ENCODE data around the gene EIF4G3.
A peak's percentile ranks its signal among the peaks of the same experiment; 100 is the strongest.
"Not testable (repeated sequence)": the region's sequence is repeated elsewhere in the genome, so short reads cannot be mapped to it uniquely, and the experiment has no call there.

The EIF4G3 gene

GRCh38 chr1:21184276-21184675, 7.6 kb upstream of the EIF4G3 start:
- H3K27ac ChIP-seq (ENCODE audit: low read depth, low read length) = no peak overlapping the region
- H3K27me3 ChIP-seq (ENCODE audit: low read length) = no peaks in the 10 kb centered on the region
- no peak overlapping the region for H3K4me2 ChIP-seq (ENCODE audit: low read depth, low read length, poor library complexity, severe bottlenecking)
- H4K20me1 ChIP-seq (ENCODE audit: low read depth, low read length) = no peaks in the 10 kb centered on the region
- TF ChIP-seq CTCF (IDR thresholded peaks at IDR 0.05; ENCODE audit: insufficient read depth, low read length, poor library complexity, severe bottlenecking) (no peak), EZH2phosphoT487 (conservative IDR thresholded peaks at IDR 0.05; ENCODE audit: low read length) (no peak)
- H3K36me3 ChIP-seq (ENCODE audit: low read length) = no peaks in the 10 kb centered on the region
- H3F3A ChIP-seq (ENCODE audit: insufficient read depth) = no peaks in the 10 kb centered on the region
- no peak overlapping the region for H3K4me3 ChIP-seq (ENCODE audit: insufficient read depth, low read length, poor library complexity, severe bottlenecking)
- H3K9me3 ChIP-seq (ENCODE audit: insufficient read depth, low read length) = no peaks in the 10 kb centered on the region
- no peaks in the 10 kb centered on the region for H3K9me2 ChIP-seq (replicated peaks; ENCODE audit: insufficient read depth, low read length)
- no peak overlapping the region for H2AFZ ChIP-seq (ENCODE audit: low read depth, low read length, severe bottlenecking)
- no peak overlapping the region for H3K9ac ChIP-seq (ENCODE audit: low read length)
- no peaks in the 10 kb centered on the region for H3K79me2 ChIP-seq (ENCODE audit: insufficient read depth, low read length)

DNA sequence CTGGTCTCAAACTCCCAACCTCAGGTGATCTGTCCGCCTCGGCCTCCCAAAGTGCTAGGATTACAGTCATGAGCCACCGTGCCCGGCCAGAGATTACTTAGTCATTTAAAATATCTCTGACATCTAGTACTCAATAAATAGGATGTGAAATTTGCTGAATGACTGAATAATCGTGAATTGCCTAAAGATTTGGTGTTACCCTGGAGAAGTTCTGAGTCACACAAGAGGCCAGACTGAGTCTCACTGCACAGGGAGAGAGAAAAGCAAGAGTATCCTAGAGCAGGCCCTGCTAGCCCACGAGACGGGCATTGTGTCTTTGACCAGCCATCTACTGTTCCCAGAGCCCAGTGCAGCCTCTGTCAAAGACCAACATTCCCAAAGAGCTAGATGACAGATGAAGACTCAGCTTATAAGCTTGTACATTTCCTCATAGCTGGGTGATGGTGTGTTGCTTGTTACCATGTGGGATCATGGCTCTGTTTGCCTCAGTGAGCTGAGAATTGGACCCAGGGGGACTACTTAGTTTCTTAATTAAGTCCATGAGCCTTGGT, 5.6 kb upstream of the EIF4G3 start:
- Histone ChIP-seq H2AFZ (ENCODE audit: low read depth, low read length, severe bottlenecking) (no peak overlapping the region), H3K9ac (ENCODE audit: low read length) (no peak overlapping the region), H3K79me2 (ENCODE audit: insufficient read depth, low read length) (no peaks in the 10 kb centered on the region), H3K27me3 (ENCODE audit: low read length) (no peaks in the 10 kb centered on the region), H3F3A (ENCODE audit: insufficient read depth) (no peaks in the 10 kb centered on the region), H4K20me1 (ENCODE audit: low read depth, low read length) (no peaks in the 10 kb centered on the region), H3K4me2 (ENCODE audit: low read depth, low read length, poor library complexity, severe bottlenecking) (no peak overlapping the region), H3K9me3 (ENCODE audit: insufficient read depth, low read length) (no peaks in the 10 kb centered on the region), H3K27ac (ENCODE audit: low read depth, low read length) (no peak overlapping the region), H3K4me3 (ENCODE audit: insufficient read depth, low read length, poor library complexity, severe bottlenecking) (no peak overlapping the region), H3K9me2 (replicated peaks; ENCODE audit: insufficient read depth, low read length) (no peaks in the 10 kb centered on the region), H3K36me3 (ENCODE audit: low read length) (no peaks in the 10 kb centered on the region)
- no peak for TF ChIP-seq CTCF (IDR thresholded peaks at IDR 0.05; ENCODE audit: insufficient read depth, low read length, poor library complexity, severe bottlenecking)
- TF ChIP-seq EZH2phosphoT487 (conservative IDR thresholded peaks at IDR 0.05; ENCODE audit: low read length) = no peak

DNA sequence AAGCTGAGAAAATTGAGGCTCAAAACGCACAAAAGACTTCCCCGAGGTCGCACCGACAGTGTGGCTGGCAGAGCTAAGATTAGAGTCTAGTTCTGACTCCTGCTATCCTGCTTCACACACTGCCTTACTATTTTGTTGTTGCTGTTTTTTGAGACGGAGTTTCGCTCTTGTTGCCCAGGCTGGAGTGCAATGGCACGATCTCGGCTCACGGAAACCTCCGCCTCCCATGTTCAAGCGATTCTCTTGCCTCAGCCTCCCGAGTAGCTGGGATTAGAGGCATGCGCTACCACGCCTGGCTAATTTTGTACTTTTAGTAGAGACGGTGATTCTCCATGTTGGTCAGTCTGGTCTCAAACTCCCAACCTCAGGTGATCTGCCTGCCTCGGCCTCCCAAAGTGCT, 1.6 kb upstream of the EIF4G3 start:
- H3K9ac ChIP-seq (ENCODE audit: low read length); H3K27ac ChIP-seq (ENCODE audit: low read depth, low read length); H3K36me3 ChIP-seq (ENCODE audit: low read length); H3K27me3 ChIP-seq (ENCODE audit: low read length); H3K4me3 ChIP-seq (ENCODE audit: insufficient read depth, low read length, poor library complexity, severe bottlenecking); H3K9me2 ChIP-seq (replicated peaks; ENCODE audit: insufficient read depth, low read length); H3K9me3 ChIP-seq (ENCODE audit: insufficient read depth, low read length); H2AFZ ChIP-seq (ENCODE audit: low read depth, low read length, severe bottlenecking); H3K4me2 ChIP-seq (ENCODE audit: low read depth, low read length, poor library complexity, severe bottlenecking): not testable (repeated sequence)
- peaks cover 17% of the 10 kb centered on the region; the same call in 1 of the 2 replicates for H4K20me1 ChIP-seq (ENCODE audit: low read depth, low read length)
- H3F3A ChIP-seq (ENCODE audit: insufficient read depth) = peaks cover 21% of the 10 kb centered on the region
- H3K79me2 ChIP-seq (ENCODE audit: insufficient read depth, low read length) = peaks cover 28% of the 10 kb centered on the region

DNA sequence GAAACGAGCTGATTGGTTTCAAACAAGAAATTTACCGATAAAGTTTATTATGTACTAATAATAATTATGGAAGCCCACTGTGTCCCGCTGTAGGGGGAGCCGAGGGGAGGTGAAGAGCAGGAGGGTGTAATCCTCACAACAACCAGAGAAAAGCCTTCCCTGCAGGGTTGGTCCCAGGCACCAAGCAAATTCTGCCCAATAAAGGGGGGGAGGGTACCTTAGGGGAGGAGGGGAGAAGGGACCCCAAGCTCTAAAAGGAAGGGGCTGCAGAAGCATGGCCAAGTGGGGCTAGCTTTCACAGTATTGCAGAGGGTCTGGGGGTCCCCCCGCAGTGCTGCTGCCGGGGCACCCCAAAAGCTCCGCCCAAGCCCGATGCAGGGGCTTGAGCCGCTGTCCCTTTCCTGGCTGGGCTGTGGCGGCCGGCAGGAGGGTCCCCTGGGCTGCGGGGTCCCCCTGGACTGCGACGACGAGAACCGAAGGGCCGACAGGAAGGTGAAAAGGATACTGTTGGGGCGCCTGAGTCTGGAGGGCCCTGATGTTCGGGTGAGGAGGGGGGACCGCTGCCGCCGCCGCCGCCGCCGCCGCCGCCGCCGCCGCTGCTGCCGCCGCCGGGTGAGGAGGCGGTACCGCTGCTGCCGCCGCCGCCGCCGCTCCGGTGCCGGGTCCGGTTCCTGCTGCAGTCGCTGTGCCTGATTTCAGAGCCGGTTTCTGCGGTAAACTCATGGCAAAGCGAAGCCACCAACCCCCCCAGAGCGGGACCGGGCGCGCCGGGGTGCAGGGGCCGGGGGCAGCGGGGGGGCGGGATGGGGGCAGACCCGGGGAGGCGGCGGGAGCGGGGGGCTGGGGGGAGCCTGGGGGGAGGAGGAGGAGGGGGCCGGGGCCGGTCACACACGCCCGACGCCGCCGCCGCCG, 771 bp downstream of the EIF4G3 start:
- Histone ChIP-seq H3K9me2 (replicated peaks; ENCODE audit: insufficient read depth, low read length) (no peaks in the 10 kb centered on the region), H3K9me3 (ENCODE audit: insufficient read depth, low read length) (no peaks in the 10 kb centered on the region), H3K27me3 (ENCODE audit: low read length) (no peaks in the 10 kb centered on the region), H3F3A (ENCODE audit: insufficient read depth) (peaks cover 31% of the 10 kb centered on the region), H3K4me2 (ENCODE audit: low read depth, low read length, poor library complexity, severe bottlenecking) (peak overlapping the region; percentile 81), H3K4me3 (ENCODE audit: insufficient read depth, low read length, poor library complexity, severe bottlenecking) (peak overlapping the region; percentile 92), H3K27ac (ENCODE audit: low read depth, low read length) (peak overlapping the region; percentile 68), H3K9ac (ENCODE audit: low read length) (peak overlapping the region; percentile 92), H3K79me2 (ENCODE audit: insufficient read depth, low read length) (peaks cover 51% of the 10 kb centered on the region), H2AFZ (ENCODE audit: low read depth, low read length, severe bottlenecking) (no peak overlapping the region), H4K20me1 (ENCODE audit: low read depth, low read length) (peaks cover 26% of the 10 kb centered on the region), H3K36me3 (ENCODE audit: low read length) (no peaks in the 10 kb centered on the region)
- TF ChIP-seq CTCF (IDR thresholded peaks at IDR 0.05; ENCODE audit: insufficient read depth, low read length, poor library complexity, severe bottlenecking) = no peak
- no peak for TF ChIP-seq EZH2phosphoT487 (conservative IDR thresholded peaks at IDR 0.05; ENCODE audit: low read length)
